SK-N-SH (cell line): Measurements from ENCODE around the gene TSEN2. TPM values are rescaled to one million over a fixed set of nuclear protein-coding genes. Genes with fewer than 3 reads are reported as not detected.
A peak's percentile ranks its signal among the peaks of the same experiment; 100 is the strongest.

Experiments
- CTCF ChIA-PET: fragments of 300-600, 350-600 bp; formaldehyde crosslinking; extraction: SDS; loops from one replicate; lab custom pipeline; 2021; lab: Yijun Ruan, JAX
- POLR2A ChIA-PET: fragments of 350-600 bp; sonication (Branson Sonifier 250); formaldehyde crosslinking; extraction: SDS; loops from one replicate; lab custom pipeline; 2020; ENCODE audit warnings: antibody characterized with exemption, inconsistent platforms; lab: Yijun Ruan, JAX
- DNase-seq: peaks from one replicate; pipeline ENCODE4 v3.0.0; 2012
- H2AFZ ChIP-seq: fragments of 200-600 bp; sonication (generic); 2 replicates; pipeline ENCODE4 v1.8.1; 2016; ENCODE audit warnings: antibody characterized with exemption, mild to moderate bottlenecking, low read depth
- H3F3A ChIP-seq: fragments of 200-600 bp; sonication (generic); replicated peaks from 2 replicates; pipeline ENCODE3; 2016; ENCODE audit warnings: antibody characterized with exemption, mild to moderate bottlenecking; ENCODE audit not compliant: insufficient read depth
- H3K27ac ChIP-seq, 2 experiments: fragments of 200-500 bp in 1 of 2; fragments of 200-600 bp in 1 of 2; sonication (Bioruptor generic) in 1 of 2; sonication (generic), shearing (Covaris generic) in 1 of 2; 2 replicates each; pipeline versions ENCODE4 v1.5.1 to v1.6.1; 2014 to 2016; ENCODE audit warnings: low read depth in 2 of 2, inconsistent platforms in 1 of 2, low read length in 1 of 2, mild to moderate bottlenecking in 1 of 2, mixed read lengths in 1 of 2
- H3K27me3 ChIP-seq: fragments of 200-600 bp; sonication (generic), shearing (Covaris generic); 2 replicates; pipeline ENCODE4 v1.6.1; 2016; ENCODE audit warnings: mixed run types; ENCODE audit not compliant: insufficient read depth
- H3K36me3 ChIP-seq, 2 experiments: fragments of 200-500 bp in 1 of 2; fragments of 200-600 bp in 1 of 2; sonication (Bioruptor generic) in 1 of 2; sonication (generic) in 1 of 2; replicated peaks in 1 of 2; 2 replicates each; pipeline versions ENCODE3 to v1.5.1; 2014 to 2016; ENCODE audit warnings: low read length in 1 of 2, mild to moderate bottlenecking in 1 of 2; ENCODE audit not compliant: insufficient read depth in 2 of 2, control insufficient read depth in 1 of 2
- H3K4me1 ChIP-seq, 2 experiments: fragments of 200-500 bp in 1 of 2; fragments of 200-600 bp in 1 of 2; sonication (Bioruptor generic) in 1 of 2; sonication (generic), shearing (Covaris generic) in 1 of 2; 2 replicates each; pipeline versions ENCODE4 v1.5.1 to v1.6.1; 2014 to 2016; ENCODE audit warnings: low read depth in 1 of 2, low read length in 1 of 2, mixed run types in 1 of 2; ENCODE audit not compliant: insufficient read depth in 2 of 2, control insufficient read depth in 1 of 2
- H3K4me2 ChIP-seq: fragments of 200-600 bp; sonication (generic), shearing (Covaris generic); 2 replicates; pipeline ENCODE4 v1.6.1; 2017; ENCODE audit warnings: mixed run types
- H3K4me3 ChIP-seq, 2 experiments: fragments of 200-500 bp in 1 of 2; fragments of 200-600 bp in 1 of 2; sonication (Bioruptor generic) in 1 of 2; sonication (generic), shearing (Covaris generic) in 1 of 2; 2 replicates each; pipeline versions ENCODE4 v1.5.1 to v1.8.1; 2014 to 2016; ENCODE audit warnings: low read depth in 2 of 2, inconsistent platforms in 1 of 2, low read length in 1 of 2, mild to moderate bottlenecking in 1 of 2, mixed read lengths in 1 of 2, moderate library complexity in 1 of 2
- H3K79me2 ChIP-seq: fragments of 200-600 bp; sonication (generic); 2 replicates; pipeline ENCODE4 v1.8.1; 2017; ENCODE audit warnings: mild to moderate bottlenecking; ENCODE audit not compliant: insufficient read depth
- H3K9ac ChIP-seq: fragments of 200-600 bp; sonication (generic); 2 replicates; pipeline ENCODE4 v1.6.1; 2017; ENCODE audit warnings: mixed run types
- H3K9me2 ChIP-seq: fragments of 200-600 bp; sonication (generic); 2 replicates; pipeline ENCODE4 v1.6.1; 2017; ENCODE audit warnings: mixed run types
- H3K9me3 ChIP-seq: fragments of 200-600 bp; sonication (generic); 2 replicates; pipeline ENCODE4 v1.6.1; 2017; ENCODE audit warnings: mixed run types, mild to moderate bottlenecking, moderate library complexity
- H4K20me1 ChIP-seq: fragments of 200-600 bp; sonication (generic); 2 replicates; pipeline ENCODE4 v1.6.1; 2017; ENCODE audit warnings: mild to moderate bottlenecking, mixed run types; ENCODE audit not compliant: insufficient read depth
- FOXJ3 ChIP-seq: sonication (generic); formaldehyde crosslinking; IDR thresholded peaks from 2 replicates; pipeline ENCODE4 v1.5.1; 2020; ENCODE audit warnings: mild to moderate bottlenecking, missing genetic modification reagents
- FOXM1 ChIP-seq: IDR thresholded peaks from 2 replicates; pipeline ENCODE4 v1.4.0; 2012; ENCODE audit warnings: low read depth, mild to moderate bottlenecking
- IRF3 ChIP-seq: fragments of 150-350 bp; IDR thresholded peaks from 2 replicates; pipeline ENCODE4 v1.6.1; 2016; ENCODE audit warnings: mild to moderate bottlenecking, low read depth, low read length
- JUND ChIP-seq: IDR thresholded peaks from 2 replicates; pipeline ENCODE4 v1.4.0; 2012
- MEF2A ChIP-seq: IDR thresholded peaks from 2 replicates; pipeline ENCODE4 v1.4.0; 2012; ENCODE audit warnings: low read depth, borderline replicate concordance
- NRF1 ChIP-seq: IDR thresholded peaks from 2 replicates; pipeline ENCODE4 v1.6.1; 2012; ENCODE audit warnings: low read depth, mild to moderate bottlenecking, low read length
- REST ChIP-seq: IDR thresholded peaks from 2 replicates; pipeline ENCODE4 v1.6.1; 2012; ENCODE audit warnings: mild to moderate bottlenecking, low read depth, low read length, moderate library complexity
- TEAD4 ChIP-seq: IDR thresholded peaks from 2 replicates; pipeline ENCODE4 v1.4.0; 2012; ENCODE audit warnings: mild to moderate bottlenecking, borderline replicate concordance; ENCODE audit not compliant: insufficient read depth
- USF2 ChIP-seq: fragments of 150-350 bp; IDR thresholded peaks from 2 replicates; pipeline ENCODE4 v1.6.1; 2017; ENCODE audit warnings: antibody characterized with exemption, low read length, low read depth, borderline replicate concordance
- WGBS: methylation state at CpG from one replicate; pipeline ENCODE4 v1.1.6; 2017; ENCODE audit warnings: low lambda C conversion rate; 5-methylcytosine and 5-hydroxymethylcytosine counted together
- polyA plus RNA-seq, 3 experiments: library from polyadenylated mRNA; depleted of rRNA; stranded (reverse); fragments of >200 nt; gene quantifications; 2 replicates each; pipeline ENCODE4 v1.2.3, GENCODE V29; 2012
- TF ChIP-seq, protein P1 (sequence below): fragments of 200-600 bp; sonication (generic); IDR thresholded peaks from 2 replicates; pipeline ENCODE4 v1.6.1; 2017; ENCODE audit warnings: antibody characterized with exemption, mild to moderate bottlenecking, moderate library complexity
- TF ChIP-seq, protein P2 (sequence below): IDR thresholded peaks from 2 replicates; pipeline ENCODE4 v1.4.0; 2012; ENCODE audit warnings: low read depth, borderline replicate concordance

TSEN2 gene
- polyA plus RNA-seq, 1 of the 3 experiments (the other 2 are of a cell fraction) = 13.0 TPM

DNA sequence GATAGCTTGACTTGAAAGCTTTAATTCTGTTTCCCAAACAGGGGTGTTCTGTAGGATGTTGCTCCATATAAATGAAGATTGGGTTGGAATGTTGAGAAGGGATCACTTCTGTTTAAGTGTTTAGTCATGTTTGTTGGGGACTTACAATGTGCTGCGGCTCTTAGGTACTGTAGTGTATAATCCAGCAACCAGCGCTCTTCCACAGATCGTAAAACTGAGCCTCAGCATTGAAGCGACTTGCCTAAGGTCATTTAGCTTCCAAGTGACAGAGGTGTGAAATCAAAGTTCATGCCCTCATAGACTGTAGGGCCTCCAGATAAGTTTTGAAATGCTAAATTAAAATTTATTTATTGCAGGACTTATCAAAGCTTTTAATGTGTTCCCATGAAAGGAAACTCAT is 74.4 kb downstream of the TSEN2 start:
- WGBS = 89% methylated on average over 4 of the region's 4 CpGs
- Histone ChIP-seq H3K4me3 (peak overlapping the region; percentile 92 to 94; a peak in 2 of 4 replicates), H3K9me2 (no peaks in the 10 kb centered on the region), H3K79me2 (peaks cover 67% of the 10 kb centered on the region), H3K27me3 (no peaks in the 10 kb centered on the region), H3K27ac (no peak overlapping the region), H3F3A (no peaks in the 10 kb centered on the region), H3K4me2 (peak overlapping the region; percentile 74), H3K9me3 (no peaks in the 10 kb centered on the region), H4K20me1 (peaks cover 54% of the 10 kb centered on the region), H2AFZ (no peak overlapping the region), H3K36me3 (no peaks in the 10 kb centered on the region), H3K9ac (peak overlapping the region; percentile 87; the same call in 1 of the 2 replicates), H3K4me1 (peaks cover 8 to 16% of the 10 kb centered on the region in 2 experiments; a peak in 3 of 4 replicates)
- no peak for DNase-seq
- ChIA-PET CTCF (interaction anchor here (1.1 to 1.3 kb wide), 2 partner anchors 18 to 57 kb away, joined by 3 to 4 read pairs; no protein-coding TSS in a partner anchor), POLR2A (interaction anchor here (0.7 kb wide), 1 partner anchor 39 kb away, joined by 3 read pairs; no protein-coding TSS in a partner anchor)
- TF ChIP-seq REST = no peak
- no peak for TF ChIP-seq FOXJ3 (CRISPR knock-in tag)
- TF ChIP-seq MEF2A = no peak
- TF ChIP-seq NRF1 = no peak
- no peak for TF ChIP-seq FOXM1
- TF ChIP-seq, protein P1, sequence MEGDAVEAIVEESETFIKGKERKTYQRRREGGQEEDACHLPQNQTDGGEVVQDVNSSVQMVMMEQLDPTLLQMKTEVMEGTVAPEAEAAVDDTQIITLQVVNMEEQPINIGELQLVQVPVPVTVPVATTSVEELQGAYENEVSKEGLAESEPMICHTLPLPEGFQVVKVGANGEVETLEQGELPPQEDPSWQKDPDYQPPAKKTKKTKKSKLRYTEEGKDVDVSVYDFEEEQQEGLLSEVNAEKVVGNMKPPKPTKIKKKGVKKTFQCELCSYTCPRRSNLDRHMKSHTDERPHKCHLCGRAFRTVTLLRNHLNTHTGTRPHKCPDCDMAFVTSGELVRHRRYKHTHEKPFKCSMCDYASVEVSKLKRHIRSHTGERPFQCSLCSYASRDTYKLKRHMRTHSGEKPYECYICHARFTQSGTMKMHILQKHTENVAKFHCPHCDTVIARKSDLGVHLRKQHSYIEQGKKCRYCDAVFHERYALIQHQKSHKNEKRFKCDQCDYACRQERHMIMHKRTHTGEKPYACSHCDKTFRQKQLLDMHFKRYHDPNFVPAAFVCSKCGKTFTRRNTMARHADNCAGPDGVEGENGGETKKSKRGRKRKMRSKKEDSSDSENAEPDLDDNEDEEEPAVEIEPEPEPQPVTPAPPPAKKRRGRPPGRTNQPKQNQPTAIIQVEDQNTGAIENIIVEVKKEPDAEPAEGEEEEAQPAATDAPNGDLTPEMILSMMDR = no peak
- TF ChIP-seq JUND = no peak
- TF ChIP-seq TEAD4 = no peak
- TF ChIP-seq IRF3 = no peak
- TF ChIP-seq, protein P2, sequence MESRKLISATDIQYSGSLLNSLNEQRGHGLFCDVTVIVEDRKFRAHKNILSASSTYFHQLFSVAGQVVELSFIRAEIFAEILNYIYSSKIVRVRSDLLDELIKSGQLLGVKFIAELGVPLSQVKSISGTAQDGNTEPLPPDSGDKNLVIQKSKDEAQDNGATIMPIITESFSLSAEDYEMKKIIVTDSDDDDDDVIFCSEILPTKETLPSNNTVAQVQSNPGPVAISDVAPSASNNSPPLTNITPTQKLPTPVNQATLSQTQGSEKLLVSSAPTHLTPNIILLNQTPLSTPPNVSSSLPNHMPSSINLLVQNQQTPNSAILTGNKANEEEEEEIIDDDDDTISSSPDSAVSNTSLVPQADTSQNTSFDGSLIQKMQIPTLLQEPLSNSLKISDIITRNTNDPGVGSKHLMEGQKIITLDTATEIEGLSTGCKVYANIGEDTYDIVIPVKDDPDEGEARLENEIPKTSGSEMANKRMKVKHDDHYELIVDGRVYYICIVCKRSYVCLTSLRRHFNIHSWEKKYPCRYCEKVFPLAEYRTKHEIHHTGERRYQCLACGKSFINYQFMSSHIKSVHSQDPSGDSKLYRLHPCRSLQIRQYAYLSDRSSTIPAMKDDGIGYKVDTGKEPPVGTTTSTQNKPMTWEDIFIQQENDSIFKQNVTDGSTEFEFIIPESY = no peak
- no peak for TF ChIP-seq USF2
